PC-9 (cell line): ENCODE data around the gene MCTP1.

Experiments
- CTCF ChIP-seq: fragments of 200-600 bp; sonication (generic); conservative IDR thresholded peaks from 2 replicates; pipeline ENCODE4 v1.6.1; 2017; ENCODE audit warnings: mixed run types, antibody characterized with exemption, mild to moderate bottlenecking, moderate library complexity
- EZH2 ChIP-seq: fragments of 200-600 bp; sonication (generic); IDR thresholded peaks from 2 replicates; pipeline ENCODE4 v1.8.0; 2017; ENCODE audit warnings: antibody characterized with exemption, low read depth

GRCh38 chr5:95152131-95152530 is 132.8 kb downstream of the MCTP1 start:
- TF ChIP-seq CTCF (no peak), EZH2 (no peak)
